Mesenchymal stem cell (in vitro differentiated cells and primary cell): ENCODE results near the gene TTC13.
A peak's percentile ranks its signal among the peaks of the same experiment; 100 is the strongest.

Experiments
- DNase-seq: peaks from one replicate; pipeline ENCODE4 v3.0.0-alpha.2; 2013
- H2AFZ ChIP-seq: one replicate; pipeline ENCODE4 v1.6.1; 2013; ENCODE audit warnings: low read depth, mild to moderate bottlenecking, control low read depth, inconsistent platforms, low read length, moderate library complexity
- H2AK5ac ChIP-seq: 2 replicates; pipeline ENCODE4 v1.6.1; 2013; ENCODE audit warnings: low read length, moderate library complexity, mild to moderate bottlenecking, inconsistent platforms; ENCODE audit not compliant: severe bottlenecking
- H2BK120ac ChIP-seq: one replicate; pipeline ENCODE4 v1.6.1; 2013; ENCODE audit warnings: low read depth, mild to moderate bottlenecking, inconsistent platforms, low read length, moderate library complexity
- H2BK12ac ChIP-seq, 2 experiments: one replicate each; pipeline ENCODE4 v1.6.1; 2013; ENCODE audit warnings: inconsistent platforms in 2 of 2, low read length in 2 of 2, mild to moderate bottlenecking in 2 of 2, moderate library complexity in 2 of 2, control low read depth in 1 of 2
- H2BK15ac ChIP-seq: one replicate; pipeline ENCODE4 v1.6.1; 2013; ENCODE audit warnings: mild to moderate bottlenecking, low read depth, inconsistent platforms; ENCODE audit not compliant: poor library complexity, severe bottlenecking
- H2BK5ac ChIP-seq: 2 replicates; pipeline ENCODE4 v1.6.1; 2013; ENCODE audit warnings: low read depth, mild to moderate bottlenecking, low read length, control low read depth, inconsistent platforms; ENCODE audit not compliant: poor library complexity, severe bottlenecking
- H3K14ac ChIP-seq, 2 experiments: one replicate each; pipeline ENCODE4 v1.6.1; 2013; ENCODE audit warnings: inconsistent platforms in 2 of 2, low read length in 2 of 2, control low read depth in 1 of 2, mild to moderate bottlenecking in 1 of 2, moderate library complexity in 1 of 2
- H3K18ac ChIP-seq, 2 experiments: one replicate each; pipeline ENCODE4 v1.6.1; 2013; ENCODE audit warnings: inconsistent platforms in 2 of 2, low read length in 2 of 2, control low read depth in 1 of 2, low read depth in 1 of 2, mild to moderate bottlenecking in 1 of 2
- H3K23ac ChIP-seq, 2 experiments: one replicate each; pipeline ENCODE4 v1.6.1; 2013; ENCODE audit warnings: inconsistent platforms in 2 of 2, low read length in 2 of 2, mild to moderate bottlenecking in 2 of 2, moderate library complexity in 2 of 2, control low read depth in 1 of 2
- H3K27ac ChIP-seq: 2 replicates; pipeline ENCODE4 v1.5.1; 2013; ENCODE audit warnings: mild to moderate bottlenecking, moderate library complexity, low read length, control low read depth, inconsistent platforms; ENCODE audit not compliant: poor library complexity, severe bottlenecking
- H3K27me3 ChIP-seq, 2 experiments: 2 replicates each; pipeline versions ENCODE4 v1.6.1 to v1.7.0; 2013; ENCODE audit warnings: low read length in 2 of 2, mild to moderate bottlenecking in 2 of 2, moderate library complexity in 2 of 2, control low read depth in 1 of 2, inconsistent platforms in 1 of 2; ENCODE audit not compliant: control insufficient read depth in 1 of 2, insufficient read depth in 1 of 2
- H3K36me3 ChIP-seq, 2 experiments: 2 replicates each; pipeline versions ENCODE4 v1.6.1 to v1.7.0; 2013; ENCODE audit warnings: low read length in 2 of 2, control low read depth in 1 of 2, inconsistent platforms in 1 of 2, low read depth in 1 of 2, mild to moderate bottlenecking in 1 of 2; ENCODE audit not compliant: insufficient read depth in 2 of 2, control insufficient read depth in 1 of 2
- H3K4ac ChIP-seq, 2 experiments: one replicate each; pipeline ENCODE4 v1.6.1; 2013; ENCODE audit warnings: inconsistent platforms in 2 of 2, low read length in 2 of 2, mild to moderate bottlenecking in 2 of 2, moderate library complexity in 2 of 2, control low read depth in 1 of 2, low read depth in 1 of 2
- H3K4me1 ChIP-seq: 2 replicates; pipeline ENCODE4 v1.6.1; 2013; ENCODE audit warnings: low read depth, low read length, control low read depth; ENCODE audit not compliant: control insufficient read depth, insufficient read depth
- H3K4me2 ChIP-seq: 2 replicates; pipeline ENCODE4 v1.6.1; 2013; ENCODE audit warnings: low read length, mild to moderate bottlenecking, inconsistent platforms; ENCODE audit not compliant: poor library complexity, severe bottlenecking
- H3K4me3 ChIP-seq, 2 experiments: 2 replicates each; pipeline versions ENCODE4 v1.5.1 to v1.7.0; 2013; ENCODE audit warnings: low read length in 2 of 2, mild to moderate bottlenecking in 2 of 2, control low read depth in 1 of 2, low read depth in 1 of 2; ENCODE audit not compliant: insufficient read depth in 1 of 2
- H3K79me1 ChIP-seq: replicated peaks from 2 replicates; pipeline ENCODE4 v1.6.1; 2013; ENCODE audit warnings: mild to moderate bottlenecking, control low read depth, low read length, inconsistent platforms; ENCODE audit not compliant: poor library complexity, severe bottlenecking
- H3K9ac ChIP-seq: 2 replicates; pipeline ENCODE4 v1.7.0; 2013; ENCODE audit warnings: mild to moderate bottlenecking, low read length, moderate library complexity
- H3K9me3 ChIP-seq: 2 replicates; pipeline ENCODE4 v1.7.0; 2013; ENCODE audit warnings: mild to moderate bottlenecking, low read length; ENCODE audit not compliant: control insufficient read depth
- H4K8ac ChIP-seq: one replicate; pipeline ENCODE4 v1.6.1; 2013; ENCODE audit warnings: inconsistent platforms, mild to moderate bottlenecking, low read length, moderate library complexity
- H4K91ac ChIP-seq: one replicate; pipeline ENCODE4 v1.6.1; 2013; ENCODE audit warnings: mild to moderate bottlenecking, low read length, inconsistent platforms
- WGBS: methylation state at CpG from one replicate; pipeline ENCODE4 v1.1.7; 2013; ENCODE audit warnings: mixed read lengths; 5-methylcytosine and 5-hydroxymethylcytosine counted together

TTC13 gene

DNA sequence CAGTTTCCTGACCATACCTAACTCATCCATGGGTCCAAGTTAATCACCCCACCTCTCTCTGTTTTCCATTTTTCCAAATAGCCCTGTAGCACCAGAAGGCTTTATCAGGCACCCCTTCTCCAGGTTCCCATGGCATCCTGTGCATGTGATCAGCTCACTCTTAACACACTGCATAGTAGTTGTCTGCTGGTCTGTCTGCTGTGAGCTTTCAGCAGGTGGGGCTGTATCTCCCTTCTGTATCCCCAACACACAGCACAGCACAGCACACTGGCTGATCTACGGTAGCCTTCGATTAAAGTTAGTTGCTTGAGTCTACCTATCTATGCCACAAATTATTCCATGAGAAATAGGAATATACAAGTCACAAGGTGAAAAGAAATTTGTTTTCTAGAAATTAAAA, 56.0 kb downstream of the TTC13 start:
- H3K36me3 ChIP-seq: peaks cover 0 to 68% of the 10 kb centered on the region in 2 experiments
- H2BK15ac ChIP-seq: no peak overlapping the region
- H3K79me1 ChIP-seq: no peaks in the 10 kb centered on the region
- H3K4me2 ChIP-seq: no peak overlapping the region
- WGBS: no CpG with 5 or more reads among the region's 2 CpGs
- no peak overlapping the region for H4K8ac ChIP-seq
- H2BK12ac ChIP-seq: no peak overlapping the region
- no peak overlapping the region for H2AFZ ChIP-seq
- H3K4me3 ChIP-seq: no peak overlapping the region
- no peak overlapping the region for H3K18ac ChIP-seq
- no peak overlapping the region for H3K9ac ChIP-seq
- no peak overlapping the region for H3K23ac ChIP-seq
- H3K27me3 ChIP-seq: no peaks in the 10 kb centered on the region
- no peak overlapping the region for H3K4ac ChIP-seq
- no peak overlapping the region for H3K27ac ChIP-seq
- H2BK5ac ChIP-seq: no peak overlapping the region
- no peak overlapping the region for H3K14ac ChIP-seq
- H3K4me1 ChIP-seq: peaks cover 3% of the 10 kb centered on the region
- H4K91ac ChIP-seq: no peak overlapping the region
- no peak for DNase-seq
- no peak overlapping the region for H2BK120ac ChIP-seq
- no peaks in the 10 kb centered on the region for H3K9me3 ChIP-seq
- no peak overlapping the region for H2AK5ac ChIP-seq

DNA sequence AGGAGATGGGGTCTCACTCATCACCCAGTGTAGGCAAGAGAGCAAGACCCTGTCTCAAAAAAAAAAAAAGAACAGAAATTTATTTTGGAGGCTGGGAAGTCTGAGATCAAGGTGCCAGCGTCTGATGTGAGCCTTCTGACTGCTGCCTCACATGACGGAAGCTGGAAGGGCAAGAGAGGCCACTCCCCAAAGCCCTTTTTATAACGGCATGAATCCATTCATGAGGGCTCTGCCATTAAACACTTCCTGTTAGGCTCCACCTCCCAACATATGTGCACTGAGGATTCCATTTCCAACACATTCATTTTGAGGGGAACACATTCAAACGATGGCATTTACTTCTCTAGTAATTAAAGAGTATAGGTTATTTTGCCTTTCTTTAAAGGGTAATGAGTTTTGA, 59.5 kb downstream of the TTC13 start:
- H2BK120ac ChIP-seq: no peak overlapping the region
- no peak overlapping the region for H3K4me2 ChIP-seq
- no peak overlapping the region for H3K9ac ChIP-seq
- H3K36me3 ChIP-seq: peaks cover 0 to 50% of the 10 kb centered on the region in 2 experiments
- no peak overlapping the region for H2AFZ ChIP-seq
- H3K27me3 ChIP-seq: no peaks in the 10 kb centered on the region
- H4K91ac ChIP-seq: no peak overlapping the region
- no peaks in the 10 kb centered on the region for H3K9me3 ChIP-seq
- no peak overlapping the region for H2AK5ac ChIP-seq
- H3K4me1 ChIP-seq: peaks cover 4% of the 10 kb centered on the region
- H3K79me1 ChIP-seq: no peaks in the 10 kb centered on the region
- no peak overlapping the region for H2BK12ac ChIP-seq
- no peak overlapping the region for H3K27ac ChIP-seq
- H3K14ac ChIP-seq: no peak overlapping the region
- DNase-seq: no peak
- no peak overlapping the region for H3K4ac ChIP-seq
- H2BK15ac ChIP-seq: no peak overlapping the region
- H3K18ac ChIP-seq: no peak overlapping the region
- no peak overlapping the region for H3K23ac ChIP-seq
- 58% methylated on average over 3 of the region's 4 CpGs for WGBS
- H4K8ac ChIP-seq: no peak overlapping the region
- no peak overlapping the region for H2BK5ac ChIP-seq
- no peak overlapping the region for H3K4me3 ChIP-seq

DNA sequence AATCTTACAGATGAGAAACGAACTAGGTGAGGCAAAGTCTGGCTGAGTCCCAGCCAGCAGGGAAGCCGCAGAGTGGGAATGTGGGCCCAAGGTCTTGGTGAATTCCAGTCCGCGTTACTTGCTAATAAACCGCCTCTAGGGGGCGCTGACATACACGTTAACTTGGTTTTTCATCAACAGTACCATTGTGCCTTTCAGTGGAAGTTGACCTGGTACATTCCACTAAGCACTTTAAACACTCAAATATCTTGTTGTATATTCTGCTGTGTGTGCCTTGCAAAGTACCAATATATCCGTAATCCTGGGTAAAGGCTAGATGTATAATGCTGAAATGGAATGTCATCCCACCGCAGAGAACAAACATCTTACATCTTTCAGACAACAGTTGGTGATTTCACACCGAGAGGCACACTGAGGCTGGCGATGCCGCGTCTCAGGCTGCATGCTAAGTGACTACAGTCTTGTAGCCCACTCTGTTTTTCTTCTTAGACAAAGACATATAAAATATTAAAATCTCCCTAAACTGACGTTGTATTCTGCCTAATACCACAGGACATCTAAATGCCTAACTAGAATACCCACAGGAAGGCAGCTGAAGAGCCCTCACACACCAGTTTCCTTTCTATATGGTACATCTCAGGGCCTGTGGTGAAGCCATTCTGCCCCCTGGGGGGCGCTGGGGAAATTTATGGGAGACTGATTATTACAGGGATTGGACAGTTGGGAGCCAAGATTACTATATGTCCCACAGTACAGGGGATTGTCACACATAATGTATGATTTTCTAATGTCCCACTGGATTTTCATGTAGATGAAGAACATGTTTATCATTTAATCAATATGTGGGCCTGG, 61.2 kb downstream of the TTC13 start:
- H2BK5ac ChIP-seq: no peak overlapping the region
- H3K9ac ChIP-seq: no peak overlapping the region
- H3K27me3 ChIP-seq: no peaks in the 10 kb centered on the region
- no peak overlapping the region for H4K8ac ChIP-seq
- no peak overlapping the region for H2BK12ac ChIP-seq
- peak; percentile 76 for DNase-seq
- H2BK120ac ChIP-seq: no peak overlapping the region
- no peak overlapping the region for H2BK15ac ChIP-seq
- no peak overlapping the region for H3K23ac ChIP-seq
- no peaks in the 10 kb centered on the region for H3K9me3 ChIP-seq
- no peak overlapping the region for H4K91ac ChIP-seq
- no peak overlapping the region for H3K27ac ChIP-seq
- no peak overlapping the region for H3K14ac ChIP-seq
- H3K4me3 ChIP-seq: no peak overlapping the region
- no peak overlapping the region for H3K4ac ChIP-seq
- no peak overlapping the region for H2AK5ac ChIP-seq
- H2AFZ ChIP-seq: no peak overlapping the region
- H3K18ac ChIP-seq: no peak overlapping the region
- H3K79me1 ChIP-seq: no peaks in the 10 kb centered on the region
- peaks cover 4% of the 10 kb centered on the region for H3K4me1 ChIP-seq
- peaks cover 6 to 37% of the 10 kb centered on the region in 2 experiments for H3K36me3 ChIP-seq
- WGBS: 49% methylated on average over 14 of the region's 15 CpGs
- no peak overlapping the region for H3K4me2 ChIP-seq

DNA sequence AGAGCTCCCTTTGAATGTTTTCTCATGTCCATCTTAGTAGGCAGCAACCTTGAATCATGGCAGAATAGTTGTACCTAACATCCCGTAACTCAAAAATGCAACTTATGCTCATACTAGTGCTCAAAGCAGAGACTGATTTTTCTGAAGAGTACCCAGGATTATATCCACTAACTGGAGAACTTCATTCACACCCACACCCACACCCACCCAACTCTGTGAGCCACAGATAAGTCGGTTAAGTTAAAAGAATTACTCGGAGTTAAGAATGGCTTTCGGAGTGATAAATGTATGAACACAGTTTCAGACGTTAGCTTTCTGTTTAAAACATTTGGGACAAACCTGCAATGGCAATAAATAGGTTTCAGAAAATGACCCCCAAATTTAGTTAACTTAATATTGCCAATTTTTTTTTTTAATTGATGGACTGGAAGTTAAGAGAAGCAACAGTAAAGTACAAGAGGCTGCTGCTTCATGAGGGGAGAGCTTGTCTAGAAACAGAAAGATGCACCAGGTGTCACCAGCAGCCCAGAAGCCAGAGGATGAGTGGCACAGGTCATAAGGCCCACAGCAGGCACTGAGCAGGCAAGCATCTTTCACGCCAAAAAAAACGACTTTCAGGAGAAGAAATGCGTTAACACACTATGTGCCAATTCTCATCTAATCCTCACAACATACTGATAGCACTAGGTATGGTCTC, 61.9 kb downstream of the TTC13 start:
- no peak overlapping the region for H2BK15ac ChIP-seq
- H3K36me3 ChIP-seq: peaks cover 6 to 38% of the 10 kb centered on the region in 2 experiments
- WGBS: 86% methylated on average over 5 of the region's 8 CpGs

More for the DNA sequence above, 61.9 kb downstream of the TTC13 start:
- Histone ChIP-seq H2BK5ac (no peak overlapping the region), H3K9ac (no peak overlapping the region), H3K14ac (no peak overlapping the region), H3K27me3 (no peaks in the 10 kb centered on the region), H3K4me1 (peaks cover 4% of the 10 kb centered on the region), H3K4me3 (no peak overlapping the region), H3K79me1 (no peaks in the 10 kb centered on the region), H3K23ac (peak overlapping the region in 1 of 2 experiments; percentile 27), H2AFZ (no peak overlapping the region), H3K27ac (no peak overlapping the region), H3K9me3 (no peaks in the 10 kb centered on the region), H4K91ac (no peak overlapping the region), H2BK120ac (no peak overlapping the region), H3K18ac (no peak overlapping the region), H4K8ac (no peak overlapping the region), H2AK5ac (no peak overlapping the region), H3K4me2 (no peak overlapping the region), H2BK12ac (no peak overlapping the region), H3K4ac (no peak overlapping the region)
- no peak for DNase-seq
